B cell (primary cell): ENCODE results near the gene FGF16. TPM values are rescaled to one million over a fixed set of nuclear protein-coding genes. Genes with fewer than 3 reads are reported as not detected.

ENCODE experiments used
- ATAC-seq: fragments of 200-7000 bp; cut with Tn5 transposase; one replicate; pipeline ENCODE4 v1.10.0; 2021; ENCODE audit warnings: low read depth, mild to moderate bottlenecking, moderate number of reproducible peaks, moderate library complexity
- CTCF ChIA-PET: fragments of 350-600 bp; sonication (Branson Sonifier 250); formaldehyde crosslinking; loops from one replicate; lab custom pipeline; 2021; ENCODE audit warnings: antibody characterized with exemption, inconsistent platforms; lab: Charles Lee
- POLR2A ChIA-PET: fragments of 350-600 bp; sonication (Branson Sonifier 250); formaldehyde crosslinking; loops from one replicate; lab custom pipeline; 2021; ENCODE audit warnings: antibody characterized with exemption; lab: Charles Lee
- DNase-seq: peaks from one replicate; pipeline ENCODE4 v3.0.0; 2013
- H2AFZ ChIP-seq: 2 replicates; pipeline ENCODE4 v1.6.1; 2012; ENCODE audit warnings: mild to moderate bottlenecking, low read depth, low read length; ENCODE audit not compliant: insufficient read depth, poor library complexity, severe bottlenecking
- H3K27ac ChIP-seq, 2 donors: 1 replicate in 1 of 2; 2 replicates in 1 of 2; pipeline ENCODE4 v1.5.1; 2012 to 2013; ENCODE audit warnings: low read length in 2 of 2, mild to moderate bottlenecking in 2 of 2, moderate library complexity in 1 of 2
- H3K27me3 ChIP-seq, 4 experiments: fragments of 200-600 bp in 1 of 4; sonication (generic) in 1 of 4; replicated peaks in 1 of 4; 1 replicate in 2 of 4; 2 replicates in 2 of 4; pipeline versions ENCODE4 v1.6.1 to v1.7.0; 2013 to 2016; ENCODE audit warnings: low read length in 3 of 4, mild to moderate bottlenecking in 2 of 4, mixed read lengths in 1 of 4, moderate library complexity in 1 of 4; ENCODE audit not compliant: insufficient read depth in 4 of 4, control insufficient read depth in 3 of 4; ENCODE audit errors: control extremely low read depth in 1 of 4
- H3K36me3 ChIP-seq, 2 experiments: replicated peaks in 1 of 2; 1 replicate in 1 of 2; 2 replicates in 1 of 2; pipeline versions ENCODE4 v1.6.1 to v1.7.1; 2013; ENCODE audit warnings: low read length in 1 of 2; ENCODE audit not compliant: insufficient read depth in 2 of 2, control insufficient read depth in 1 of 2; ENCODE audit errors: control extremely low read depth in 1 of 2, extremely low read depth in 1 of 2
- H3K4me1 ChIP-seq, 2 donors: fragments of 200-600 bp in 1 of 2; sonication (generic) in 1 of 2; 1 replicate in 1 of 2; 2 replicates in 1 of 2; pipeline versions ENCODE4 v1.5.1 to v1.6.1; 2013 to 2017; ENCODE audit warnings: low read length in 2 of 2; ENCODE audit not compliant: control insufficient read depth in 2 of 2, insufficient read depth in 2 of 2
- H3K4me2 ChIP-seq: replicated peaks from 2 replicates; pipeline ENCODE3; 2012; ENCODE audit warnings: mild to moderate bottlenecking, low read depth, low read length; ENCODE audit not compliant: poor library complexity, severe bottlenecking
- H3K4me3 ChIP-seq, 5 experiments: fragments of 200-600 bp in 1 of 5; sonication (generic) in 1 of 5; 1 replicate in 3 of 5; 2 replicates in 2 of 5; pipeline versions ENCODE4 v1.5.1 to v1.7.0; 2011 to 2016; ENCODE audit warnings: low read length in 4 of 5, mild to moderate bottlenecking in 4 of 5, low read depth in 2 of 5, control low read depth in 1 of 5, moderate library complexity in 1 of 5; ENCODE audit not compliant: insufficient read depth in 1 of 5; ENCODE audit errors: control extremely low read depth in 1 of 5, extremely low read depth in 1 of 5
- H3K79me2 ChIP-seq: fragments of 200-600 bp; sonication (generic); one replicate; pipeline ENCODE4 v1.6.0; 2016; ENCODE audit warnings: low read length; ENCODE audit not compliant: control insufficient read depth, insufficient read depth
- H3K9ac ChIP-seq: fragments of 200-600 bp; sonication (generic); 2 replicates; pipeline ENCODE4 v1.6.1; 2017; ENCODE audit warnings: mild to moderate bottlenecking, low read length, moderate library complexity
- H3K9me3 ChIP-seq, 3 donors: one replicate each; pipeline versions ENCODE4 v1.6.1 to v1.7.1; 2013; ENCODE audit warnings: low read length in 2 of 3; ENCODE audit not compliant: control insufficient read depth in 2 of 3, insufficient read depth in 1 of 3; ENCODE audit errors: control extremely low read depth in 1 of 3
- H4K20me1 ChIP-seq: 2 replicates; pipeline ENCODE4 v1.6.0; 2012; ENCODE audit warnings: mild to moderate bottlenecking, low read length; ENCODE audit not compliant: insufficient read depth, control insufficient read depth, poor library complexity, severe bottlenecking
- H3K27ac Mint-ChIP-seq: one replicate; pipeline ENCODE4 v1.8.0; 2021; ENCODE audit warnings: mixed read lengths
- H3K27me3 Mint-ChIP-seq: one replicate; pipeline ENCODE4 v1.8.0; 2021; ENCODE audit warnings: mixed read lengths
- H3K4me1 Mint-ChIP-seq: one replicate; pipeline ENCODE4 v1.8.0; 2021; ENCODE audit warnings: mixed read lengths
- H3K4me3 Mint-ChIP-seq: one replicate; pipeline ENCODE4 v1.8.0; 2021; ENCODE audit warnings: mixed read lengths
- H3K9me3 Mint-ChIP-seq: one replicate; pipeline ENCODE4 v1.8.0; 2022; ENCODE audit warnings: mixed read lengths; ENCODE audit not compliant: insufficient read depth
- EZH2 ChIP-seq: IDR thresholded peaks from 2 replicates; pipeline ENCODE4 v1.6.1; 2012; ENCODE audit warnings: borderline replicate concordance, low read depth, mild to moderate bottlenecking, moderate library complexity, low read length; ENCODE audit not compliant: insufficient read depth, poor library complexity, severe bottlenecking
- WGBS: methylation state at CpG from one replicate; pipeline ENCODE4 v1.1.5; 2013; ENCODE audit warnings: missing lambda C conversion rate; ENCODE audit not compliant: insufficient coverage; 5-methylcytosine and 5-hydroxymethylcytosine counted together
- intact Hi-C: fragments of 100-400 bp; cut with micrococcal nuclease; formaldehyde crosslinking; loops from one replicate; pipeline ENCODE4 v1.10.0; 2022
- polyA plus RNA-seq: library from polyadenylated mRNA; depleted of rRNA; stranded (reverse); fragments of >200 nt; gene quantifications from 2 replicates; pipeline ENCODE4 v1.2.3, GENCODE V29; 2012
- total RNA-seq, 2 donors: library from RNA; stranded (reverse); fragments of 120-200 nt in 1 of 2; gene quantifications; 1 replicate in 1 of 2; 2 replicates in 1 of 2; pipeline versions ENCODE4 v1.2.3 to v1.2.4, GENCODE V29; 2013 to 2022
- TF ChIP-seq, protein P1 (sequence below): fragments of 200-600 bp; IDR thresholded peaks from one replicate; pipeline ENCODE4 v1.8.0; 2022; ENCODE audit warnings: antibody characterized with exemption, mild to moderate bottlenecking

FGF16 gene
- total and polyA plus RNA-seq, 2 donors (not counting 1 experiment from before 2014, with no cell fraction given) = not detected

DNA sequence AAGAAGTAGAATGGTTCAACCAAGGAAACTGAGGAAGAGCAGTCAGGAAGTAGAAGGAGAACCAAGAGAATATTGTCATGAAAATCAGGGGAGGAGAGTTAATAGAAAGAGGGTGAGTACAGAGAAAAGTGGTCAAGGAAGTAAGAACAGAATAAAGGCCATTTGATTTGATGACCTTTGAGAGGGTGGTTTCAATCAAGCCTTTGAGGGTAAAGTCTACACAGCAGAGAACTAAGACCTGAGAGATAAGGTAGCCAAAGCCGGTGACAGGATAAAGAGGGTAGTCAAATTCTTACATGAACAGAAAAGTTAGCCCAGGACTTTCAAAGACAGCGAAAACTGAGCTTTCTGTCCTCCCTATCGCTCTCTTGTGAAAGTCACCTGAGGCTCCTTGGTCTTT, 34.6 kb upstream of the FGF16 start:
- H3K4me3 Mint-ChIP-seq = no peak overlapping the region
- POLR2A ChIA-PET = no interaction called here
- intact Hi-C loops = no loop called here
- H3K9ac ChIP-seq = no peak overlapping the region
- no peaks in the 10 kb centered on the region for H3K4me1 Mint-ChIP-seq
- CTCF ChIA-PET = no interaction called here
- peaks cover 5% of the 10 kb centered on the region for H3K27me3 Mint-ChIP-seq
- DNase-seq (no peak), ATAC-seq (no peak)
- peaks cover 2% of the 10 kb centered on the region for H3K9me3 Mint-ChIP-seq
- H3K27ac Mint-ChIP-seq = no peak overlapping the region
- WGBS = 100% methylated on average over 2 of the region's 3 CpGs
- no peak for TF ChIP-seq EZH2
- TF ChIP-seq, protein P1, sequence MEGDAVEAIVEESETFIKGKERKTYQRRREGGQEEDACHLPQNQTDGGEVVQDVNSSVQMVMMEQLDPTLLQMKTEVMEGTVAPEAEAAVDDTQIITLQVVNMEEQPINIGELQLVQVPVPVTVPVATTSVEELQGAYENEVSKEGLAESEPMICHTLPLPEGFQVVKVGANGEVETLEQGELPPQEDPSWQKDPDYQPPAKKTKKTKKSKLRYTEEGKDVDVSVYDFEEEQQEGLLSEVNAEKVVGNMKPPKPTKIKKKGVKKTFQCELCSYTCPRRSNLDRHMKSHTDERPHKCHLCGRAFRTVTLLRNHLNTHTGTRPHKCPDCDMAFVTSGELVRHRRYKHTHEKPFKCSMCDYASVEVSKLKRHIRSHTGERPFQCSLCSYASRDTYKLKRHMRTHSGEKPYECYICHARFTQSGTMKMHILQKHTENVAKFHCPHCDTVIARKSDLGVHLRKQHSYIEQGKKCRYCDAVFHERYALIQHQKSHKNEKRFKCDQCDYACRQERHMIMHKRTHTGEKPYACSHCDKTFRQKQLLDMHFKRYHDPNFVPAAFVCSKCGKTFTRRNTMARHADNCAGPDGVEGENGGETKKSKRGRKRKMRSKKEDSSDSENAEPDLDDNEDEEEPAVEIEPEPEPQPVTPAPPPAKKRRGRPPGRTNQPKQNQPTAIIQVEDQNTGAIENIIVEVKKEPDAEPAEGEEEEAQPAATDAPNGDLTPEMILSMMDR = no peak
- H4K20me1 ChIP-seq = no peaks in the 10 kb centered on the region
- H2AFZ ChIP-seq = no peak overlapping the region
- H3K36me3 ChIP-seq = no peaks in the 10 kb centered on the region
- H3K79me2 ChIP-seq = no peaks in the 10 kb centered on the region
- no peak overlapping the region for H3K27ac ChIP-seq
- no peak overlapping the region for H3K4me3 ChIP-seq
- no peaks in the 10 kb centered on the region for H3K27me3 ChIP-seq
- H3K9me3 ChIP-seq = no peaks in the 10 kb centered on the region
- no peaks in the 10 kb centered on the region for H3K4me1 ChIP-seq
- no peak overlapping the region for H3K4me2 ChIP-seq

DNA sequence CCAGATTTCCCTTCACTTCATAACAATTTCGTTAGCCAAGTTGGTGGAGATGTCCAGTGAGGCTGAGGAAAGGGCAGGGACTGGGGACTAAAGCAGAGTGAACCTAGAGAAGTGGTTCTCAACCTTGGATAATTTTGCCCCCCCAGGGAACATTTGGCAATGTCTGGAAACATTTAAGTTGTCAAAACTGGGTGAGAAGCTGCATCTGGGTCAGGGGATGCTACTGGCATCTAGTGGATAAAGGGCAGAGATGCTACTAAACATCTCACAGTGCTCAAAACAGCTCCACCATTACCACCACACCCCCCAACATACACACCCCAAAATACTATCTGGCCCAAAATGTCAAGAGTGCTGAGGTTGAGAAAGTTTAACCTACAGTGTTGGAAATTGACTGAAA, 32.0 kb upstream of the FGF16 start:
- TF ChIP-seq, protein P1 = no peak
- no peak for TF ChIP-seq EZH2
- no peak for ATAC-seq
- POLR2A ChIA-PET = no interaction called here

More for the DNA sequence above, 32.0 kb upstream of the FGF16 start:
- Mint-ChIP-seq H3K27ac (no peak overlapping the region), H3K4me3 (no peak overlapping the region), H3K9me3 (no peaks in the 10 kb centered on the region), H3K27me3 (peaks cover 5% of the 10 kb centered on the region), H3K4me1 (no peaks in the 10 kb centered on the region)
- Histone ChIP-seq H3K9ac (no peak overlapping the region), H3K9me3 (no peaks in the 10 kb centered on the region), H3K27ac (no peak overlapping the region), H3K79me2 (no peaks in the 10 kb centered on the region), H4K20me1 (no peaks in the 10 kb centered on the region), H3K4me2 (no peak overlapping the region), H2AFZ (no peak overlapping the region), H3K36me3 (no peaks in the 10 kb centered on the region), H3K27me3 (no peaks in the 10 kb centered on the region), H3K4me3 (no peak overlapping the region), H3K4me1 (no peaks in the 10 kb centered on the region)
- CTCF ChIA-PET = no interaction called here
- no peak for DNase-seq
- intact Hi-C loops = no loop called here
- WGBS = no CpG with 5 or more reads among the region's 1 CpG
